GM12878 (cell line): Measurements from ENCODE around the gene S100A6. TPM values are rescaled to one million over a fixed set of nuclear protein-coding genes. Genes with fewer than 3 reads are reported as not detected.

Experiments
- ATAC-seq: fragments of 200-7000 bp; cut with Tn5 transposase; 3 replicates; pipeline ENCODE4 v1.9.1; 2020; ENCODE audit warnings: mild to moderate bottlenecking, moderate library complexity
- BruUV-seq: library from RNA; stranded (reverse); fragments of 400-500 nt; replicated peaks from 2 replicates; lab custom pipeline; 2021; lab: Mats Ljungman, UMichigan
- CTCF ChIA-PET: fragments of 300-600 bp; sonication (Branson Sonifier 250); formaldehyde crosslinking; extraction: SDS; loops from one replicate; lab custom pipeline; 2021; ENCODE audit warnings: inconsistent platforms; lab: Yijun Ruan, JAX
- POLR2A ChIA-PET: fragments of 350-600 bp; formaldehyde crosslinking; extraction: SDS; loops from one replicate; lab custom pipeline; 2021; ENCODE audit warnings: inconsistent platforms; lab: Charles Lee
- RAD21 ChIA-PET: fragments of 300-600 bp; sonication (Branson Sonifier 250); formaldehyde crosslinking; loops from one replicate; lab custom pipeline; 2023; ENCODE audit warnings: antibody characterized with exemption; ENCODE audit not compliant: unreplicated experiment; lab: Charles Lee
- SMC1A ChIA-PET: fragments of 300-600 bp; sonication (Branson Sonifier 250); formaldehyde crosslinking; loops from one replicate; lab custom pipeline; 2023; ENCODE audit not compliant: unreplicated experiment, uncharacterized antibody; lab: Charles Lee
- DNase-seq: peaks from one replicate; pipeline ENCODE4 v3.0.0-alpha.2; 2011; ENCODE audit warnings: low read depth, low spot score
- FAIRE-seq: peaks from 3 replicates; lab custom pipeline; 2011; peaks lifted over from hg19 to GRCh38; lab: Jason Lieb, UNC
- H2AFZ ChIP-seq: 2 replicates; pipeline ENCODE4 v1.6.0; 2011; ENCODE audit warnings: low read depth, low read length, control low read depth; ENCODE audit not compliant: control insufficient read depth
- H3K27ac ChIP-seq: 2 replicates; pipeline ENCODE4 v1.5.1; 2011; ENCODE audit warnings: control low read depth; ENCODE audit not compliant: control insufficient read depth, insufficient read depth
- H3K27me3 ChIP-seq, 2 experiments: replicated peaks in 1 of 2; 2 replicates each; pipeline versions ENCODE4 v1.6.0 to v1.6.1; 2011; ENCODE audit warnings: low read length in 1 of 2; ENCODE audit not compliant: control insufficient read depth in 2 of 2, insufficient read depth in 2 of 2
- H3K36me3 ChIP-seq, 2 experiments: 2 replicates each; pipeline ENCODE4 v1.5.1; 2011; ENCODE audit warnings: low read length in 1 of 2; ENCODE audit not compliant: control insufficient read depth in 2 of 2, insufficient read depth in 2 of 2
- H3K4me1 ChIP-seq: 2 replicates; pipeline ENCODE4 v1.6.1; 2011; ENCODE audit warnings: mild to moderate bottlenecking, low read length, moderate library complexity, mixed read lengths; ENCODE audit not compliant: control insufficient read depth, insufficient read depth
- H3K4me2 ChIP-seq: 2 replicates; pipeline ENCODE4 v1.6.0; 2011; ENCODE audit warnings: control low read depth; ENCODE audit not compliant: control insufficient read depth, insufficient read depth
- H3K4me3 ChIP-seq: fragments of 200-600 bp; sonication (generic); 2 replicates; pipeline ENCODE4 v1.5.1; 2016
- H3K79me2 ChIP-seq: 2 replicates; pipeline ENCODE4 v1.6.0; 2011; ENCODE audit warnings: low read length; ENCODE audit not compliant: control insufficient read depth, insufficient read depth
- H3K9ac ChIP-seq: 2 replicates; pipeline ENCODE4 v1.8.0; 2011; ENCODE audit warnings: low read length, control low read depth, mixed read lengths; ENCODE audit not compliant: control insufficient read depth, insufficient read depth
- H3K9me3 ChIP-seq: replicated peaks from 3 replicates; pipeline ENCODE4 v1.5.1; 2011; ENCODE audit warnings: mild to moderate bottlenecking, low read length; ENCODE audit not compliant: control insufficient read depth, insufficient read depth
- H4K20me1 ChIP-seq: 2 replicates; pipeline ENCODE4 v1.6.0; 2011; ENCODE audit not compliant: control insufficient read depth, insufficient read depth
- ATF3 ChIP-seq: IDR thresholded peaks from 2 replicates; pipeline ENCODE4 v1.6.1; 2011; ENCODE audit warnings: low read depth, mild to moderate bottlenecking, low read length, moderate library complexity, borderline replicate concordance; ENCODE audit errors: extremely low read depth
- CHD1 ChIP-seq: IDR thresholded peaks from 2 replicates; pipeline ENCODE4 v1.6.1; 2012; ENCODE audit warnings: low read depth, low read length, improper control_type of control experiment
- CREB1 ChIP-seq: IDR thresholded peaks from 2 replicates; pipeline ENCODE4 v1.6.1; 2012; ENCODE audit warnings: low read depth, mild to moderate bottlenecking, inconsistent platforms
- IKZF2 ChIP-seq, 2 experiments: fragments of 450-650 bp; IDR thresholded peaks; 2 replicates each; pipeline ENCODE4 v1.6.1; 2017; ENCODE audit warnings: mild to moderate bottlenecking in 2 of 2, moderate library complexity in 2 of 2
- POLR2AphosphoS2 ChIP-seq: IDR thresholded peaks from 2 replicates; pipeline ENCODE4 v1.6.1; 2011; ENCODE audit warnings: low read depth, mild to moderate bottlenecking, low read length, improper control_type of control experiment, moderate library complexity
- RBBP5 ChIP-seq: fragments of 200-600 bp; sonication (generic); conservative IDR thresholded peaks from 2 replicates; pipeline ENCODE4 v1.6.1; 2016
- TBL1XR1 ChIP-seq: IDR thresholded peaks from 2 replicates; pipeline ENCODE4 v1.6.1; 2012; ENCODE audit warnings: low read depth, low read length, improper control_type of control experiment
- ZNF274 ChIP-seq: IDR thresholded peaks from one replicate; pipeline ENCODE4 v1.8.0; 2011; ENCODE audit not compliant: insufficient read length, insufficient read depth
- WGBS: methylation state at CpG from one replicate; pipeline ENCODE4 v1.1.6; 2016; ENCODE audit warnings: low lambda C conversion rate; ENCODE audit not compliant: insufficient replicate concordance, insufficient coverage; ENCODE audit errors: missing lambda C conversion rate; 5-methylcytosine and 5-hydroxymethylcytosine counted together
- in situ Hi-C: fragments of 300-500 bp; cut with MboI; formaldehyde crosslinking; loops from 9 replicates; pipeline ENCODE4 v1.14.3; 2018; ENCODE audit warnings: mixed read lengths
- intact Hi-C: fragments of 100-400 bp; cut with micrococcal nuclease; formaldehyde crosslinking; loops from one replicate; pipeline ENCODE4 v1.14.2; 2022; ENCODE audit not compliant: unreplicated experiment
- polyA plus RNA-seq, 11 experiments: library from polyadenylated mRNA; depleted of rRNA in 4 of 11; unstranded in 6 of 11; stranded (reverse) in 5 of 11; fragments of >200 nt; fragmentation: Nextera tagmentation in 4 of 11; fragmentation: Illumina TruSeq in 1 of 11; extraction: Ambion mirVana in 4 of 11; extraction: Trizol in 1 of 11; gene quantifications; 1 replicate in 1 of 11; 2 replicates in 10 of 11; pipeline versions ENCODE4 v1.2.1 to v1.2.3, GENCODE V29; 2011 to 2016; ENCODE audit warnings: inconsistent platforms in 2 of 11, missing spikeins in 2 of 11, low read depth in 1 of 11
- total RNA-seq, 4 experiments: library from RNA; depleted of rRNA in 3 of 4; stranded (reverse); fragments of >200 nt in 3 of 4; fragmentation: Illumina TruSeq in 1 of 4; extraction: Trizol in 1 of 4; gene quantifications; 2 replicates each; pipeline versions ENCODE4 v1.2.1 to v1.2.3, GENCODE V29; 2013 to 2021
- TF ChIP-seq, protein P1 (sequence below): fragments of 450-650 bp; IDR thresholded peaks from 2 replicates; pipeline ENCODE4 v1.6.1; 2016; ENCODE audit warnings: mild to moderate bottlenecking, moderate library complexity, borderline replicate concordance
- TF ChIP-seq, protein P2 (sequence below): fragments of 450-650 bp; IDR thresholded peaks from 2 replicates; pipeline ENCODE4 v1.6.1; 2017; ENCODE audit warnings: low read depth, mild to moderate bottlenecking, moderate library complexity
- TF ChIP-seq, protein P3 (sequence below): fragments of 450-650 bp; IDR thresholded peaks from 2 replicates; pipeline ENCODE4 v1.6.1; 2017; ENCODE audit warnings: mild to moderate bottlenecking, low read depth, inconsistent platforms; ENCODE audit not compliant: poor library complexity, severe bottlenecking

Gene S100A6
- total and polyA plus RNA-seq, 10 of the 15 experiments (the other 5 are each of a cell fraction or from before 2014, with no cell fraction given), result 7.2 to 121 (median 45.7) TPM

DNA sequence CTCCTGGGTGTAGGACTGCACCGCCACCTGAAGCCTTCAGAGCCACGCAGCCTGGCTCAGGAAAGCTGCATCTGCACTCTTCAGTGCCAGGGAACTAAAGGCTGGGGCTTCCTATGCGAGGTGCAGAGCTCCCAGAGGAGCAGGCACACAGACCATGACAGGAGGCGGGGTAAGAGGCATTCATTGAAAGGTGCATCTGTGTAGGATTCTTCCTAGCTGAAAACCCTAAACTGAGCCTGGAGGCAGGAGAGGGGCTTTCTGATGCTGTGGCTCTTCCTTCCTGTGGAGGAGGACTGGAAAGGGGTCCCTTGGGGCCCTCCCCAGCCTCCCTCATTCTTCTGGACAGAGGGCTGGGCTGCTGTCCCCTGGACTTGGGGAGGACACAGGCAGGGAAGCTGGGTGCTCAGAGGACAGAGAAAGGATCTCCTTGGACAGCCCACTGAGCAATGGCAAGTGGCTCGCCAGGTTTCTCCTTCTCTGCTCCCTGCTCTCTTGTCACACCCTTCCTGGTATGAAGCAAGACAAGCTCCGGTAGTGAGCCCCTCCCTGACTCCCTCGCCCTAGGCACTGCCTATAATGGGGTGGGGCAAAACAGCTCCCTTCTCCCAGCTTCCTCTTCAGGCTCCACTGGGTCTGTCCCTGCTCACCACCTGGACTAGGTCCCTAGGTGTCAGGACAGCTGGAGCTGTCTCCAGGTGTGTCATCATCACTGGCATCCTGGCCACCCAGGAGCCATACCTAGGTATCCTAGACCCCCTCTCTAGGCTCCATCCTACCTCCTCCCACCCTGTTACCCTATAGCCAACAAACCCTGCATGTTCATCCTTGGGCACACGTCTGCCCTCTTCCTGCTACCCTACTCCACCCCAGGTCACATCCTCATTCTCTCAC is 20.0 kb downstream of the S100A6 start (continued):
- TF ChIP-seq, protein P1, sequence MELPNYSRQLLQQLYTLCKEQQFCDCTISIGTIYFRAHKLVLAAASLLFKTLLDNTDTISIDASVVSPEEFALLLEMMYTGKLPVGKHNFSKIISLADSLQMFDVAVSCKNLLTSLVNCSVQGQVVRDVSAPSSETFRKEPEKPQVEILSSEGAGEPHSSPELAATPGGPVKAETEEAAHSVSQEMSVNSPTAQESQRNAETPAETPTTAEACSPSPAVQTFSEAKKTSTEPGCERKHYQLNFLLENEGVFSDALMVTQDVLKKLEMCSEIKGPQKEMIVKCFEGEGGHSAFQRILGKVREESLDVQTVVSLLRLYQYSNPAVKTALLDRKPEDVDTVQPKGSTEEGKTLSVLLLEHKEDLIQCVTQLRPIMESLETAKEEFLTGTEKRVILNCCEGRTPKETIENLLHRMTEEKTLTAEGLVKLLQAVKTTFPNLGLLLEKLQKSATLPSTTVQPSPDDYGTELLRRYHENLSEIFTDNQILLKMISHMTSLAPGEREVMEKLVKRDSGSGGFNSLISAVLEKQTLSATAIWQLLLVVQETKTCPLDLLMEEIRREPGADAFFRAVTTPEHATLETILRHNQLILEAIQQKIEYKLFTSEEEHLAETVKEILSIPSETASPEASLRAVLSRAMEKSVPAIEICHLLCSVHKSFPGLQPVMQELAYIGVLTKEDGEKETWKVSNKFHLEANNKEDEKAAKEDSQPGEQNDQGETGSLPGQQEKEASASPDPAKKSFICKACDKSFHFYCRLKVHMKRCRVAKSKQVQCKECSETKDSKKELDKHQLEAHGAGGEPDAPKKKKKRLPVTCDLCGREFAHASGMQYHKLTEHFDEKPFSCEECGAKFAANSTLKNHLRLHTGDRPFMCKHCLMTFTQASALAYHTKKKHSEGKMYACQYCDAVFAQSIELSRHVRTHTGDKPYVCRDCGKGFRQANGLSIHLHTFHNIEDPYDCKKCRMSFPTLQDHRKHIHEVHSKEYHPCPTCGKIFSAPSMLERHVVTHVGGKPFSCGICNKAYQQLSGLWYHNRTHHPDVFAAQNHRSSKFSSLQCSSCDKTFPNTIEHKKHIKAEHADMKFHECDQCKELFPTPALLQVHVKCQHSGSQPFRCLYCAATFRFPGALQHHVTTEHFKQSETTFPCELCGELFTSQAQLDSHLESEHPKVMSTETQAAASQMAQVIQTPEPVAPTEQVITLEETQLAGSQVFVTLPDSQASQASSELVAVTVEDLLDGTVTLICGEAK, result no peak
- no peak for TF ChIP-seq ATF3
- TF ChIP-seq POLR2AphosphoS2, result no peak
- TF ChIP-seq, all 136 proteins: peak for 0

DNA sequence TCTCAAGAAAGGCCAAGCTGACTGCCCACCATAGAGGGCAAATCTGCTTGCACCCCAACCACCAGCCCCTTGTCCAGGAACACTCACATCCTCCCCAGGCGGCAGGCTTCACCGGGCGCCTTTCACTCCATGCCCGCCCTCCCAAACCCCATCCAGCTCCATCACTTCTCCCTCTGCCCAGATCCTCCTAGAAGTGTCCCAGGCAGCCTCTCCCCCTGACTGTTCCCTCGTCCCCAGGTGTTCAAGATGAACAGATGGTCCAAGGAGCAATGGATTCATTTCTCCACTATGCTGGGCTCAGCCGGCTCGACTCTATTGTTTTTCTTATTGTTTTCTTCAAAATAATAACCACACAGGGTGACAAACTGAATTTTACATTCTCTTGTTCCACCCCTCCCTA is 22.1 kb downstream of the S100A6 start:
- Histone ChIP-seq H4K20me1 (no peaks in the 10 kb centered on the region), H3K27me3 (no peaks in the 10 kb centered on the region), H3K4me2 (no peak overlapping the region), H3K4me1 (no peaks in the 10 kb centered on the region), H2AFZ (no peak overlapping the region), H3K4me3 (no peak overlapping the region), H3K9me3 (no peaks in the 10 kb centered on the region), H3K79me2 (no peaks in the 10 kb centered on the region), H3K27ac (no peak overlapping the region), H3K9ac (no peak overlapping the region), H3K36me3 (no peaks in the 10 kb centered on the region)
- WGBS, result 56% methylated on average over 7 of the region's 7 CpGs
- ChIA-PET SMC1A (interaction anchor here (1.1 kb wide), 1 partner anchor 55 kb away, joined by 3 read pairs; no protein-coding TSS in a partner anchor), CTCF (interaction anchor here (0.5 to 4.5 kb wide), 3 partner anchors 18 to 627 kb away, joined by 3 to 31 read pairs (median 3); no protein-coding TSS in a partner anchor), RAD21 (interaction anchor here (1.0 to 1.2 kb wide), 2 partner anchors 51 to 758 kb away, joined by 3 to 4 read pairs; no protein-coding TSS in a partner anchor), POLR2A (interaction anchor here (0.5 kb wide), 1 partner anchor 122 kb away, joined by 5 read pairs; no protein-coding TSS in a partner anchor)
- DNase-seq, result no peak
- BruUV-seq, result no TSS peak
- intact Hi-C loops (loop anchor here (5.0 kb wide), 2 partner anchors 159 to 234 kb away; partner anchors contain the start of gene ILF2), in situ Hi-C loops (no loop called here)
- ATAC-seq, result no peak
- no peak for FAIRE-seq
- TF ChIP-seq ZNF274 (no peak), CHD1 (no peak), RBBP5 (no peak), IKZF2 (IDR thresholded peaks at IDR 0.05) (no peak), CREB1 (no peak), TBL1XR1 (no peak)
- TF ChIP-seq, protein P2, sequence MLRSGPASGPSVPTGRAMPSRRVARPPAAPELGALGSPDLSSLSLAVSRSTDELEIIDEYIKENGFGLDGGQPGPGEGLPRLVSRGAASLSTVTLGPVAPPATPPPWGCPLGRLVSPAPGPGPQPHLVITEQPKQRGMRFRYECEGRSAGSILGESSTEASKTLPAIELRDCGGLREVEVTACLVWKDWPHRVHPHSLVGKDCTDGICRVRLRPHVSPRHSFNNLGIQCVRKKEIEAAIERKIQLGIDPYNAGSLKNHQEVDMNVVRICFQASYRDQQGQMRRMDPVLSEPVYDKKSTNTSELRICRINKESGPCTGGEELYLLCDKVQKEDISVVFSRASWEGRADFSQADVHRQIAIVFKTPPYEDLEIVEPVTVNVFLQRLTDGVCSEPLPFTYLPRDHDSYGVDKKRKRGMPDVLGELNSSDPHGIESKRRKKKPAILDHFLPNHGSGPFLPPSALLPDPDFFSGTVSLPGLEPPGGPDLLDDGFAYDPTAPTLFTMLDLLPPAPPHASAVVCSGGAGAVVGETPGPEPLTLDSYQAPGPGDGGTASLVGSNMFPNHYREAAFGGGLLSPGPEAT, result no peak
- TF ChIP-seq, protein P3, sequence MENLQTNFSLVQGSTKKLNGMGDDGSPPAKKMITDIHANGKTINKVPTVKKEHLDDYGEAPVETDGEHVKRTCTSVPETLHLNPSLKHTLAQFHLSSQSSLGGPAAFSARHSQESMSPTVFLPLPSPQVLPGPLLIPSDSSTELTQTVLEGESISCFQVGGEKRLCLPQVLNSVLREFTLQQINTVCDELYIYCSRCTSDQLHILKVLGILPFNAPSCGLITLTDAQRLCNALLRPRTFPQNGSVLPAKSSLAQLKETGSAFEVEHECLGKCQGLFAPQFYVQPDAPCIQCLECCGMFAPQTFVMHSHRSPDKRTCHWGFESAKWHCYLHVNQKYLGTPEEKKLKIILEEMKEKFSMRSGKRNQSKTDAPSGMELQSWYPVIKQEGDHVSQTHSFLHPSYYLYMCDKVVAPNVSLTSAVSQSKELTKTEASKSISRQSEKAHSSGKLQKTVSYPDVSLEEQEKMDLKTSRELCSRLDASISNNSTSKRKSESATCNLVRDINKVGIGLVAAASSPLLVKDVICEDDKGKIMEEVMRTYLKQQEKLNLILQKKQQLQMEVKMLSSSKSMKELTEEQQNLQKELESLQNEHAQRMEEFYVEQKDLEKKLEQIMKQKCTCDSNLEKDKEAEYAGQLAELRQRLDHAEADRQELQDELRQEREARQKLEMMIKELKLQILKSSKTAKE, result no peak
